GM12878 (cell line): Measurements from ENCODE around the gene ZNF215. TPM values are rescaled to one million over a fixed set of nuclear protein-coding genes. Genes with fewer than 3 reads are reported as not detected.
A peak's percentile ranks its signal among the peaks of the same experiment; 100 is the strongest.

Experiments
- ATAC-seq: fragments of 200-7000 bp; cut with Tn5 transposase; 3 replicates; pipeline ENCODE4 v1.9.1; 2020; ENCODE audit warnings: mild to moderate bottlenecking, moderate library complexity
- BruUV-seq: library from RNA; stranded (reverse); fragments of 400-500 nt; replicated peaks from 2 replicates; lab custom pipeline; 2021; lab: Mats Ljungman, UMichigan
- CTCF ChIA-PET: fragments of 300-600 bp; sonication (Branson Sonifier 250); formaldehyde crosslinking; extraction: SDS; loops from one replicate; lab custom pipeline; 2021; ENCODE audit warnings: inconsistent platforms; lab: Yijun Ruan, JAX
- POLR2A ChIA-PET: fragments of 350-600 bp; formaldehyde crosslinking; extraction: SDS; loops from one replicate; lab custom pipeline; 2021; ENCODE audit warnings: inconsistent platforms; lab: Charles Lee
- RAD21 ChIA-PET: fragments of 300-600 bp; sonication (Branson Sonifier 250); formaldehyde crosslinking; loops from one replicate; lab custom pipeline; 2023; ENCODE audit warnings: antibody characterized with exemption; ENCODE audit not compliant: unreplicated experiment; lab: Charles Lee
- SMC1A ChIA-PET: fragments of 300-600 bp; sonication (Branson Sonifier 250); formaldehyde crosslinking; loops from one replicate; lab custom pipeline; 2023; ENCODE audit not compliant: unreplicated experiment, uncharacterized antibody; lab: Charles Lee
- DNase-seq: peaks from one replicate; pipeline ENCODE4 v3.0.0-alpha.2; 2011; ENCODE audit warnings: low read depth, low spot score
- FAIRE-seq: peaks from 3 replicates; lab custom pipeline; 2011; peaks lifted over from hg19 to GRCh38; lab: Jason Lieb, UNC
- H2AFZ ChIP-seq: 2 replicates; pipeline ENCODE4 v1.6.0; 2011; ENCODE audit warnings: low read depth, low read length, control low read depth; ENCODE audit not compliant: control insufficient read depth
- H3K27ac ChIP-seq: 2 replicates; pipeline ENCODE4 v1.5.1; 2011; ENCODE audit warnings: control low read depth; ENCODE audit not compliant: control insufficient read depth, insufficient read depth
- H3K27me3 ChIP-seq, 2 experiments: replicated peaks in 1 of 2; 2 replicates each; pipeline versions ENCODE4 v1.6.0 to v1.6.1; 2011; ENCODE audit warnings: low read length in 1 of 2; ENCODE audit not compliant: control insufficient read depth in 2 of 2, insufficient read depth in 2 of 2
- H3K36me3 ChIP-seq, 2 experiments: 2 replicates each; pipeline ENCODE4 v1.5.1; 2011; ENCODE audit warnings: low read length in 1 of 2; ENCODE audit not compliant: control insufficient read depth in 2 of 2, insufficient read depth in 2 of 2
- H3K4me1 ChIP-seq: 2 replicates; pipeline ENCODE4 v1.6.1; 2011; ENCODE audit warnings: mild to moderate bottlenecking, low read length, moderate library complexity, mixed read lengths; ENCODE audit not compliant: control insufficient read depth, insufficient read depth
- H3K4me2 ChIP-seq: 2 replicates; pipeline ENCODE4 v1.6.0; 2011; ENCODE audit warnings: control low read depth; ENCODE audit not compliant: control insufficient read depth, insufficient read depth
- H3K4me3 ChIP-seq: fragments of 200-600 bp; sonication (generic); 2 replicates; pipeline ENCODE4 v1.5.1; 2016
- H3K79me2 ChIP-seq: 2 replicates; pipeline ENCODE4 v1.6.0; 2011; ENCODE audit warnings: low read length; ENCODE audit not compliant: control insufficient read depth, insufficient read depth
- H3K9ac ChIP-seq: 2 replicates; pipeline ENCODE4 v1.8.0; 2011; ENCODE audit warnings: low read length, control low read depth, mixed read lengths; ENCODE audit not compliant: control insufficient read depth, insufficient read depth
- H3K9me3 ChIP-seq: replicated peaks from 3 replicates; pipeline ENCODE4 v1.5.1; 2011; ENCODE audit warnings: mild to moderate bottlenecking, low read length; ENCODE audit not compliant: control insufficient read depth, insufficient read depth
- H4K20me1 ChIP-seq: 2 replicates; pipeline ENCODE4 v1.6.0; 2011; ENCODE audit not compliant: control insufficient read depth, insufficient read depth
- ATF3 ChIP-seq: IDR thresholded peaks from 2 replicates; pipeline ENCODE4 v1.6.1; 2011; ENCODE audit warnings: low read depth, mild to moderate bottlenecking, low read length, moderate library complexity, borderline replicate concordance; ENCODE audit errors: extremely low read depth
- BACH1 ChIP-seq: fragments of 450-650 bp; IDR thresholded peaks from 2 replicates; pipeline ENCODE4 v1.6.1; 2017; ENCODE audit warnings: mild to moderate bottlenecking, borderline replicate concordance
- CEBPZ ChIP-seq: fragments of 150-350 bp; IDR thresholded peaks from 2 replicates; pipeline ENCODE4 v1.6.1; 2016; ENCODE audit warnings: low read depth, low read length
- GABPA ChIP-seq: IDR thresholded peaks from 2 replicates; pipeline ENCODE4 v1.6.1; 2014; ENCODE audit warnings: antibody characterized with exemption, low read depth, mild to moderate bottlenecking, inconsistent platforms
- PAX5 ChIP-seq: IDR thresholded peaks from 2 replicates; pipeline ENCODE4 v1.6.1; 2011; ENCODE audit warnings: low read depth, low read length, borderline replicate concordance
- POLR2AphosphoS2 ChIP-seq: IDR thresholded peaks from 2 replicates; pipeline ENCODE4 v1.6.1; 2011; ENCODE audit warnings: low read depth, mild to moderate bottlenecking, low read length, improper control_type of control experiment, moderate library complexity
- RELA ChIP-seq: fragments of 450-650 bp; IDR thresholded peaks from 2 replicates; pipeline ENCODE4 v1.8.0; 2014; ENCODE audit warnings: borderline replicate concordance; ENCODE audit not compliant: partially characterized antibody
- TCF3 ChIP-seq: IDR thresholded peaks from 2 replicates; pipeline ENCODE4 v1.6.1; 2012; ENCODE audit warnings: low read depth, mild to moderate bottlenecking, low read length, borderline replicate concordance; ENCODE audit not compliant: insufficient read depth
- WGBS: methylation state at CpG from one replicate; pipeline ENCODE4 v1.1.6; 2016; ENCODE audit warnings: low lambda C conversion rate; ENCODE audit not compliant: insufficient replicate concordance, insufficient coverage; ENCODE audit errors: missing lambda C conversion rate; 5-methylcytosine and 5-hydroxymethylcytosine counted together
- in situ Hi-C: fragments of 300-500 bp; cut with MboI; formaldehyde crosslinking; loops from 9 replicates; pipeline ENCODE4 v1.14.3; 2018; ENCODE audit warnings: mixed read lengths
- intact Hi-C: fragments of 100-400 bp; cut with micrococcal nuclease; formaldehyde crosslinking; loops from one replicate; pipeline ENCODE4 v1.14.2; 2022; ENCODE audit not compliant: unreplicated experiment
- polyA plus RNA-seq, 11 experiments: library from polyadenylated mRNA; depleted of rRNA in 4 of 11; unstranded in 6 of 11; stranded (reverse) in 5 of 11; fragments of >200 nt; fragmentation: Nextera tagmentation in 4 of 11; fragmentation: Illumina TruSeq in 1 of 11; extraction: Ambion mirVana in 4 of 11; extraction: Trizol in 1 of 11; gene quantifications; 1 replicate in 1 of 11; 2 replicates in 10 of 11; pipeline versions ENCODE4 v1.2.1 to v1.2.3, GENCODE V29; 2011 to 2016; ENCODE audit warnings: inconsistent platforms in 2 of 11, missing spikeins in 2 of 11, low read depth in 1 of 11
- total RNA-seq, 4 experiments: library from RNA; depleted of rRNA in 3 of 4; stranded (reverse); fragments of >200 nt in 3 of 4; fragmentation: Illumina TruSeq in 1 of 4; extraction: Trizol in 1 of 4; gene quantifications; 2 replicates each; pipeline versions ENCODE4 v1.2.1 to v1.2.3, GENCODE V29; 2013 to 2021

ZNF215 gene
- total and polyA plus RNA-seq, 10 of the 15 experiments (the other 5 are each of a cell fraction or from before 2014, with no cell fraction given): 1.5 to 3.7 (median 2.3) TPM

- CTCF ChIA-PET: interaction anchor here (1.4 kb wide), 1 partner anchor 13 kb away, joined by 3 read pairs; no protein-coding TSS in a partner anchor
- SMC1A ChIA-PET: no interaction called here
- RAD21 ChIA-PET: no interaction called here
Observed at GRCh38 chr11:6932145-6932544, 5.9 kb downstream of the ZNF215 start.

More at GRCh38 chr11:6932145-6932544, 5.9 kb downstream of the ZNF215 start:
- Histone ChIP-seq H3K27me3 (no peaks in the 10 kb centered on the region), H3K4me3 (no peak overlapping the region), H4K20me1 (no peaks in the 10 kb centered on the region), H3K79me2 (no peaks in the 10 kb centered on the region), H3K4me2 (no peak overlapping the region), H3K27ac (no peak overlapping the region), H3K36me3 (no peaks in the 10 kb centered on the region), H2AFZ (no peak overlapping the region; the same call in 1 of the 2 replicates), H3K4me1 (0 out of 2 replicates have a peak, but pooled peaks cover 4% of the 10 kb centered on the region), H3K9ac (no peak overlapping the region), H3K9me3 (no peaks in the 10 kb centered on the region)
- intact Hi-C loops: no loop called here
- no peak for DNase-seq
- no TSS peak for BruUV-seq
- ATAC-seq: peak; percentile 56
- 36% methylated on average over 7 of the region's 7 CpGs for WGBS
- in situ Hi-C loops: no loop called here
- no peak for FAIRE-seq
- TF ChIP-seq ATF3 (no peak), POLR2AphosphoS2 (no peak), TCF3 (no peak), PAX5 (no peak), CEBPZ (no peak), BACH1 (no peak), GABPA (no peak), RELA (no peak)
- POLR2A ChIA-PET: no interaction called here
